Neural cell (in vitro differentiated cells): ENCODE measurements around the gene RAB5B. TPM values are rescaled to one million over a fixed set of nuclear protein-coding genes. Genes with fewer than 3 reads are reported as not detected.

Experiments used
- H2AFZ ChIP-seq: fragments of 200-600, 300-800 bp; sonication (generic), shearing (Covaris generic); 2 replicates; pipeline ENCODE4 v1.6.0; 2014; ENCODE audit warnings: low read depth, mild to moderate bottlenecking, antibody characterized with exemption, low read length, moderate library complexity
- H3F3A ChIP-seq: fragments of 200-600 bp; shearing (Covaris generic); 2 replicates; pipeline ENCODE4 v1.6.1; 2016; ENCODE audit warnings: mild to moderate bottlenecking, moderate library complexity, mixed read lengths, antibody characterized with exemption, low read length; ENCODE audit not compliant: insufficient read depth, poor library complexity, severe bottlenecking
- H3K27ac ChIP-seq: fragments of 200-600, 300-800 bp; sonication (generic), shearing (Covaris generic); 2 replicates; pipeline ENCODE4 v1.5.1; 2014; ENCODE audit warnings: mild to moderate bottlenecking, low read length, moderate library complexity
- H3K27me3 ChIP-seq: fragments of 300-800, 200-600 bp; sonication (generic), shearing (Covaris generic); 2 replicates; pipeline ENCODE4 v1.6.0; 2014; ENCODE audit warnings: mild to moderate bottlenecking, low read depth, low read length, moderate library complexity; ENCODE audit not compliant: insufficient read depth
- H3K36me3 ChIP-seq: fragments of 300-800, 200-600 bp; sonication (generic), shearing (Covaris generic); 2 replicates; pipeline ENCODE4 v1.5.1; 2014; ENCODE audit warnings: mild to moderate bottlenecking, antibody characterized with exemption, low read length, moderate library complexity; ENCODE audit not compliant: insufficient read depth
- H3K4me2 ChIP-seq: fragments of 300-800, 200-600 bp; sonication (generic), shearing (Covaris generic); 2 replicates; pipeline ENCODE4 v1.6.0; 2014; ENCODE audit warnings: mild to moderate bottlenecking, low read length
- H3K4me3 ChIP-seq: fragments of 300-800, 200-600 bp; sonication (generic), shearing (Covaris generic); 2 replicates; pipeline ENCODE4 v1.5.1; 2014; ENCODE audit warnings: mild to moderate bottlenecking, low read length, moderate library complexity
- H3K79me2 ChIP-seq: fragments of 200-600 bp; shearing (Covaris generic); replicated peaks from 2 replicates; pipeline ENCODE4 v1.6.0; 2014; ENCODE audit warnings: mild to moderate bottlenecking, low read length, moderate library complexity; ENCODE audit not compliant: insufficient read depth
- H3K9ac ChIP-seq: fragments of 300-800, 200-600 bp; sonication (generic), shearing (Covaris generic); 2 replicates; pipeline ENCODE4 v1.6.1; 2016; ENCODE audit warnings: mild to moderate bottlenecking, low read length, mixed read lengths
- H3K9me2 ChIP-seq: fragments of 200-600 bp; shearing (Covaris generic); 2 replicates; pipeline ENCODE4 v1.6.1; 2016; ENCODE audit warnings: mild to moderate bottlenecking, low read length, mixed read lengths; ENCODE audit not compliant: insufficient read depth
- H3K9me3 ChIP-seq: fragments of 200-600, 300-800 bp; sonication (generic), shearing (Covaris generic); 2 replicates; pipeline ENCODE4 v1.6.1; 2016; ENCODE audit warnings: mild to moderate bottlenecking, mixed run types, low read length, moderate library complexity, mixed read lengths
- H4K20me1 ChIP-seq: fragments of 200-600 bp; shearing (Covaris generic); 2 replicates; pipeline ENCODE4 v1.6.1; 2016; ENCODE audit warnings: mild to moderate bottlenecking, mixed run types; ENCODE audit not compliant: insufficient read depth
- EP300 ChIP-seq: fragments of 450-650 bp; conservative IDR thresholded peaks from 2 replicates; pipeline ENCODE4 v1.6.1; 2014; ENCODE audit warnings: antibody characterized with exemption, mild to moderate bottlenecking, moderate library complexity; ENCODE audit not compliant: poor library complexity, severe bottlenecking
- EZH2 ChIP-seq: fragments of 200-600, 300-800 bp; shearing (Covaris generic), sonication (generic); IDR thresholded peaks from 2 replicates; pipeline ENCODE4 v1.6.1; 2014; ENCODE audit warnings: antibody characterized with exemption, low read length, borderline replicate concordance, mild to moderate bottlenecking; ENCODE audit not compliant: insufficient read depth, poor library complexity, severe bottlenecking
- MXI1 ChIP-seq: fragments of 450-650 bp; conservative IDR thresholded peaks from 2 replicates; pipeline ENCODE4 v1.6.1; 2014; ENCODE audit warnings: antibody characterized with exemption, mild to moderate bottlenecking; ENCODE audit not compliant: poor library complexity, severe bottlenecking
- POLR2AphosphoS5 ChIP-seq: IDR thresholded peaks from 2 replicates; pipeline ENCODE4 v1.6.1; 2012
- RAD21 ChIP-seq: fragments of 450-650 bp; conservative IDR thresholded peaks from 2 replicates; pipeline ENCODE4 v1.6.1; 2014; ENCODE audit warnings: antibody characterized with exemption, mild to moderate bottlenecking, moderate library complexity
- SMC3 ChIP-seq: fragments of 450-650 bp; conservative IDR thresholded peaks from 2 replicates; pipeline ENCODE4 v1.6.1; 2014; ENCODE audit warnings: antibody characterized with exemption, mild to moderate bottlenecking, moderate library complexity; ENCODE audit not compliant: poor library complexity
- TAF1 ChIP-seq: IDR thresholded peaks from 2 replicates; pipeline ENCODE4 v1.6.1; 2012; ENCODE audit warnings: low read depth
- polyA plus RNA-seq: library from polyadenylated mRNA; depleted of rRNA; stranded (reverse); fragments of >200 nt; gene quantifications from 2 replicates; pipeline ENCODE4 v1.2.3, GENCODE V29; 2014
- TF ChIP-seq, protein P1 (sequence below): IDR thresholded peaks from 2 replicates; pipeline ENCODE4 v1.6.1; 2012; ENCODE audit warnings: borderline replicate concordance
- TF ChIP-seq, protein P2 (sequence below): fragments of 450-650 bp; IDR thresholded peaks from 2 replicates; pipeline ENCODE4 v1.5.1; 2014; ENCODE audit warnings: antibody characterized with exemption, mild to moderate bottlenecking, moderate library complexity; ENCODE audit not compliant: poor library complexity, severe bottlenecking

The RAB5B gene
- polyA plus RNA-seq, 1 donor from 2014 or later, result 39.6 TPM

DNA sequence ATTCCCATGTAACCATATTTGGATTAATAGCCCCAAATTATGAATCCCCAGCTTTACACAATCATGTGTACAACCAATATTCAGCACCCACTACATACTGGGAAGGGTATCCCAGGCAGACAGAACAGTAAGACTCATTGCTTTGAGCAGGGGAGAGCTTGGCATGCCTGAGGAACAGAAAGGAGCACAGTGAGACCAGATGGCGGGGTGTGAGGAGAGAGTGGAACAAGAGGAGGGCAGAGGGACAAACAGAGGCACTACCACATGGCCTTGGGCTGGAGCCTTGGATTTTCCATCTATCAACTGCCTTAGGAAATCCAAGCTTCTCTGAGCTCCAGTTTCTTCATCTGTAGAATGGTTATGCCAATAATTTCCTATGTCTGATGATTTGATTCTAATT is 39.1 kb upstream of the RAB5B start:
- no peak overlapping the region for H3K27ac ChIP-seq

DNA sequence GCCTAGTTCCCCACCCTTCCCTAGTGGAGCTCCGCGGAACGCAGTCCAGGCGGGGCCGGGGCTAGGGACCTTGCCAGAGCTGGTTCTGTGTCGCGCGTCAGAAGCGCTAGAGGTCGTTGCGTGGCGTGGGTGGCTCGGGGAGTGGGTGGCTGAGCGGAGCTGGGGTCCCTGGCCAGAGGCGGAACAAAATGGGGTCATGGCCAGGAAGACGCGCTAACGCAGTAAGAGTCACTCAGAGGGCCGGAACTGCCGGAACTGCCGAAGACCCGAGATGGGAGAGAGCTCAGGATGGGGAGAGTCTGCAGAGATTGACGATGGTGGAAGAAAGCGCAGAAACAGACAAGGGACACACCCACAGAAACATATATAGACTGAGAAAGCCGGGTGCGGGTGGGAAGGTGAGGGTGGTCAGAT is 38.1 kb upstream of the RAB5B start:
- no peaks in the 10 kb centered on the region for H3K9me3 ChIP-seq
- no peaks in the 10 kb centered on the region for H3K36me3 ChIP-seq
- no peaks in the 10 kb centered on the region for H3K9me2 ChIP-seq
- no peak overlapping the region for H2AFZ ChIP-seq
- H3K79me2 ChIP-seq, result no peaks in the 10 kb centered on the region
- H3K27me3 ChIP-seq, result peaks cover 40% of the 10 kb centered on the region
- H3K27ac ChIP-seq, result no peak overlapping the region
- TF ChIP-seq, protein P1, sequence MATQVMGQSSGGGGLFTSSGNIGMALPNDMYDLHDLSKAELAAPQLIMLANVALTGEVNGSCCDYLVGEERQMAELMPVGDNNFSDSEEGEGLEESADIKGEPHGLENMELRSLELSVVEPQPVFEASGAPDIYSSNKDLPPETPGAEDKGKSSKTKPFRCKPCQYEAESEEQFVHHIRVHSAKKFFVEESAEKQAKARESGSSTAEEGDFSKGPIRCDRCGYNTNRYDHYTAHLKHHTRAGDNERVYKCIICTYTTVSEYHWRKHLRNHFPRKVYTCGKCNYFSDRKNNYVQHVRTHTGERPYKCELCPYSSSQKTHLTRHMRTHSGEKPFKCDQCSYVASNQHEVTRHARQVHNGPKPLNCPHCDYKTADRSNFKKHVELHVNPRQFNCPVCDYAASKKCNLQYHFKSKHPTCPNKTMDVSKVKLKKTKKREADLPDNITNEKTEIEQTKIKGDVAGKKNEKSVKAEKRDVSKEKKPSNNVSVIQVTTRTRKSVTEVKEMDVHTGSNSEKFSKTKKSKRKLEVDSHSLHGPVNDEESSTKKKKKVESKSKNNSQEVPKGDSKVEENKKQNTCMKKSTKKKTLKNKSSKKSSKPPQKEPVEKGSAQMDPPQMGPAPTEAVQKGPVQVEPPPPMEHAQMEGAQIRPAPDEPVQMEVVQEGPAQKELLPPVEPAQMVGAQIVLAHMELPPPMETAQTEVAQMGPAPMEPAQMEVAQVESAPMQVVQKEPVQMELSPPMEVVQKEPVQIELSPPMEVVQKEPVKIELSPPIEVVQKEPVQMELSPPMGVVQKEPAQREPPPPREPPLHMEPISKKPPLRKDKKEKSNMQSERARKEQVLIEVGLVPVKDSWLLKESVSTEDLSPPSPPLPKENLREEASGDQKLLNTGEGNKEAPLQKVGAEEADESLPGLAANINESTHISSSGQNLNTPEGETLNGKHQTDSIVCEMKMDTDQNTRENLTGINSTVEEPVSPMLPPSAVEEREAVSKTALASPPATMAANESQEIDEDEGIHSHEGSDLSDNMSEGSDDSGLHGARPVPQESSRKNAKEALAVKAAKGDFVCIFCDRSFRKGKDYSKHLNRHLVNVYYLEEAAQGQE, result no peak
- TF ChIP-seq RAD21 (no peak), EZH2 (no peak), MXI1 (no peak), SMC3 (no peak), EP300 (no peak), TAF1 (no peak), POLR2AphosphoS5 (no peak)
- TF ChIP-seq, protein P2, sequence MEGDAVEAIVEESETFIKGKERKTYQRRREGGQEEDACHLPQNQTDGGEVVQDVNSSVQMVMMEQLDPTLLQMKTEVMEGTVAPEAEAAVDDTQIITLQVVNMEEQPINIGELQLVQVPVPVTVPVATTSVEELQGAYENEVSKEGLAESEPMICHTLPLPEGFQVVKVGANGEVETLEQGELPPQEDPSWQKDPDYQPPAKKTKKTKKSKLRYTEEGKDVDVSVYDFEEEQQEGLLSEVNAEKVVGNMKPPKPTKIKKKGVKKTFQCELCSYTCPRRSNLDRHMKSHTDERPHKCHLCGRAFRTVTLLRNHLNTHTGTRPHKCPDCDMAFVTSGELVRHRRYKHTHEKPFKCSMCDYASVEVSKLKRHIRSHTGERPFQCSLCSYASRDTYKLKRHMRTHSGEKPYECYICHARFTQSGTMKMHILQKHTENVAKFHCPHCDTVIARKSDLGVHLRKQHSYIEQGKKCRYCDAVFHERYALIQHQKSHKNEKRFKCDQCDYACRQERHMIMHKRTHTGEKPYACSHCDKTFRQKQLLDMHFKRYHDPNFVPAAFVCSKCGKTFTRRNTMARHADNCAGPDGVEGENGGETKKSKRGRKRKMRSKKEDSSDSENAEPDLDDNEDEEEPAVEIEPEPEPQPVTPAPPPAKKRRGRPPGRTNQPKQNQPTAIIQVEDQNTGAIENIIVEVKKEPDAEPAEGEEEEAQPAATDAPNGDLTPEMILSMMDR, result no peak
- H3F3A ChIP-seq, result no peaks in the 10 kb centered on the region
- H3K9ac ChIP-seq, result no peak overlapping the region
- no peak overlapping the region for H3K4me2 ChIP-seq
- H3K4me3 ChIP-seq, result no peak overlapping the region
- no peaks in the 10 kb centered on the region for H4K20me1 ChIP-seq

More for the DNA sequence above, 39.1 kb upstream of the RAB5B start:
- Histone ChIP-seq H3K79me2 (peaks cover 3% of the 10 kb centered on the region), H3K27me3 (peaks cover 40% of the 10 kb centered on the region), H3K36me3 (no peaks in the 10 kb centered on the region), H2AFZ (no peak overlapping the region), H3K4me2 (no peak overlapping the region), H3F3A (no peaks in the 10 kb centered on the region), H3K4me3 (no peak overlapping the region), H3K9me2 (no peaks in the 10 kb centered on the region), H4K20me1 (no peaks in the 10 kb centered on the region), H3K9ac (no peak overlapping the region), H3K9me3 (no peaks in the 10 kb centered on the region)
- no peak for TF ChIP-seq POLR2AphosphoS5
- TF ChIP-seq, protein P2, result no peak
- no peak for TF ChIP-seq SMC3
- TF ChIP-seq MXI1, result no peak
- no peak for TF ChIP-seq EP300
- no peak for TF ChIP-seq TAF1
- TF ChIP-seq EZH2, result no peak
- TF ChIP-seq, protein P1, result no peak
- no peak for TF ChIP-seq RAD21
